NCI-H1930 (cell line): ENCODE data around the gene GALNT10.

Source experiments
- DNase-seq, 2 experiments: peaks; one replicate each; lab custom pipeline; 2025; lab: John Stamatoyannopoulos, UW

GALNT10 gene

GRCh38 chr5:154406826-154407225 is 216.3 kb downstream of the GALNT10 start:
- DNase-seq = no peak

GRCh38 chr5:154408811-154409210 is 218.3 kb downstream of the GALNT10 start:
- no peak for DNase-seq

GRCh38 chr5:154409230-154409840 is 218.8 kb downstream of the GALNT10 start:
- DNase-seq = no peak

GRCh38 chr5:154410008-154410407 is 219.5 kb downstream of the GALNT10 start:
- no peak for DNase-seq

GRCh38 chr5:154410786-154411185 is 220.3 kb downstream of the GALNT10 start:
- DNase-seq = no peak

- no peak for DNase-seq
Measured at GRCh38 chr5:154411338-154411737, 220.8 kb downstream of the GALNT10 start.

GRCh38 chr5:154412316-154412715 is 221.8 kb downstream of the GALNT10 start:
- DNase-seq = no peak

GRCh38 chr5:154412925-154413324 is 222.4 kb downstream of the GALNT10 start:
- no peak for DNase-seq

- DNase-seq = no peak
Measured at GRCh38 chr5:154415114-154415513, 224.6 kb downstream of the GALNT10 start.

- DNase-seq = no peak
Measured at GRCh38 chr5:154418344-154418820, 227.8 kb downstream of the GALNT10 start.

- DNase-seq = no peak
Measured at GRCh38 chr5:154419236-154419635, 228.7 kb downstream of the GALNT10 start.

GRCh38 chr5:154421868-154422267 is 231.3 kb downstream of the GALNT10 start:
- no peak for DNase-seq

GRCh38 chr5:154422298-154422697 is 231.8 kb downstream of the GALNT10 start:
- no peak for DNase-seq

- DNase-seq = no peak
Measured at GRCh38 chr5:154428208-154428607, 237.7 kb downstream of the GALNT10 start.

- no peak for DNase-seq
Measured at GRCh38 chr5:154429341-154429740, 238.8 kb downstream of the GALNT10 start.

- DNase-seq = no peak
Measured at GRCh38 chr5:154430466-154430865, 239.9 kb downstream of the GALNT10 start.

GRCh38 chr5:154430961-154431630 is 240.6 kb downstream of the GALNT10 start:
- DNase-seq = no peak

- DNase-seq = no peak
Measured at GRCh38 chr5:154435226-154435625, 244.7 kb downstream of the GALNT10 start.

- no peak for DNase-seq
Measured at GRCh38 chr5:154437281-154437965, 246.9 kb downstream of the GALNT10 start.

- DNase-seq = no peak
Measured at GRCh38 chr5:154440540-154440939, 250.0 kb downstream of the GALNT10 start.

- DNase-seq = no peak
Measured at GRCh38 chr5:154442801-154443200, 252.3 kb downstream of the GALNT10 start.

GRCh38 chr5:154444556-154445421 is 254.3 kb downstream of the GALNT10 start:
- DNase-seq = no peak
